ENCODE measurements around the gene THOP1. TPM values are rescaled to one million over a fixed set of nuclear protein-coding genes. Genes with fewer than 3 reads are reported as not detected.

The THOP1 gene
- total RNA-seq, 1 experiment from 2014 or later = 85.8 TPM

- Histone ChIP-seq H3K27ac (no peak overlapping the region), H3K9me2 (ENCODE audit: insufficient read depth) (no peaks in the 10 kb centered on the region), H3F3A (ENCODE audit: insufficient read depth, low read depth) (no peaks in the 10 kb centered on the region), H2AFZ (no peak overlapping the region), H3K36me3 (ENCODE audit: low read depth) (peaks cover 25% of the 10 kb centered on the region), H3K79me2 (ENCODE audit: low read depth) (no peaks in the 10 kb centered on the region), H3K27me3 (ENCODE audit: insufficient read depth, low read depth) (no peaks in the 10 kb centered on the region), H3K4me1 (replicated peaks; ENCODE audit: insufficient read depth) (no peaks in the 10 kb centered on the region), H3K9me3 (ENCODE audit: insufficient read depth, low read depth) (peaks cover 9% of the 10 kb centered on the region; the same call in 1 of the 2 replicates), H4K20me1 (ENCODE audit: insufficient read depth) (no peaks in the 10 kb centered on the region), H3K4me3 (no peak overlapping the region), H3K4me2 (no peak overlapping the region)
- intact Hi-C loops (cut with micrococcal nuclease; ENCODE audit: unreplicated experiment) = no loop called here
- TF ChIP-seq EZH2 (IDR thresholded peaks at IDR 0.05; ENCODE audit: low read depth) = no peak
- TF ChIP-seq CTCF (conservative IDR thresholded peaks at IDR 0.05) = no peak
- BruUV-seq (replicated peaks) = no TSS peak
- ChIA-PET CTCF (no interaction called here), POLR2A (ENCODE audit: unreplicated experiment) (no interaction called here)
- DNase-seq = no peak
Measured at GRCh38 chr19:2854849-2855248, 69.5 kb downstream of the THOP1 start.

GRCh38 chr19:2856457-2857050 is 71.3 kb downstream of the THOP1 start:
- H3K27me3 ChIP-seq (ENCODE audit: insufficient read depth, low read depth) = no peaks in the 10 kb centered on the region
- H3K4me1 ChIP-seq (replicated peaks; ENCODE audit: insufficient read depth) = no peaks in the 10 kb centered on the region
- TF ChIP-seq CTCF (conservative IDR thresholded peaks at IDR 0.05) = no peak
- TF ChIP-seq EZH2 (IDR thresholded peaks at IDR 0.05; ENCODE audit: low read depth) = no peak
- BruUV-seq (replicated peaks) = no TSS peak
- H2AFZ ChIP-seq = no peak overlapping the region
- peaks cover 21% of the 10 kb centered on the region for H3K36me3 ChIP-seq (ENCODE audit: low read depth)
- H3K79me2 ChIP-seq (ENCODE audit: low read depth) = no peaks in the 10 kb centered on the region
- ChIA-PET CTCF (no interaction called here), POLR2A (ENCODE audit: unreplicated experiment) (no interaction called here)
- DNase-seq = no peak
- no peak overlapping the region for H3K4me3 ChIP-seq
- H3K9me3 ChIP-seq (ENCODE audit: insufficient read depth, low read depth) = peaks cover 6% of the 10 kb centered on the region; the same call in 1 of the 2 replicates
- intact Hi-C loops (cut with micrococcal nuclease; ENCODE audit: unreplicated experiment) = no loop called here
- no peaks in the 10 kb centered on the region for H4K20me1 ChIP-seq (ENCODE audit: insufficient read depth)
- no peaks in the 10 kb centered on the region for H3F3A ChIP-seq (ENCODE audit: insufficient read depth, low read depth)
- no peaks in the 10 kb centered on the region for H3K9me2 ChIP-seq (ENCODE audit: insufficient read depth)
- no peak overlapping the region for H3K27ac ChIP-seq
- H3K4me2 ChIP-seq = no peak overlapping the region

- Histone ChIP-seq H3K9me3 (ENCODE audit: insufficient read depth, low read depth) (no peaks in the 10 kb centered on the region), H3K4me2 (no peak overlapping the region), H3K27ac (no peak overlapping the region), H3F3A (ENCODE audit: insufficient read depth, low read depth) (no peaks in the 10 kb centered on the region), H3K79me2 (ENCODE audit: low read depth) (no peaks in the 10 kb centered on the region), H3K4me1 (replicated peaks; ENCODE audit: insufficient read depth) (no peaks in the 10 kb centered on the region), H3K4me3 (no peak overlapping the region), H3K27me3 (ENCODE audit: insufficient read depth, low read depth) (no peaks in the 10 kb centered on the region; the same call in 1 of the 2 replicates), H3K36me3 (ENCODE audit: low read depth) (no peaks in the 10 kb centered on the region), H2AFZ (no peak overlapping the region), H3K9me2 (ENCODE audit: insufficient read depth) (no peaks in the 10 kb centered on the region), H4K20me1 (ENCODE audit: insufficient read depth) (no peaks in the 10 kb centered on the region)
- no peak for DNase-seq
- intact Hi-C loops (cut with micrococcal nuclease; ENCODE audit: unreplicated experiment) = no loop called here
- POLR2A ChIA-PET (ENCODE audit: unreplicated experiment) = no interaction called here
- no TSS peak for BruUV-seq (replicated peaks)
- TF ChIP-seq CTCF (conservative IDR thresholded peaks at IDR 0.05) (no peak), EZH2 (IDR thresholded peaks at IDR 0.05; ENCODE audit: low read depth) (no peak)
- CTCF ChIA-PET = no interaction called here
Measured at GRCh38 chr19:2858864-2859263, 73.6 kb downstream of the THOP1 start.

All from PC-9 (cell line).